ENCODE data around the gene SMAD1.
"Not testable (repeated sequence)": the region's sequence is repeated elsewhere in the genome, so short reads cannot be mapped to it uniquely, and the experiment has no call there.

The SMAD1 gene

DNA sequence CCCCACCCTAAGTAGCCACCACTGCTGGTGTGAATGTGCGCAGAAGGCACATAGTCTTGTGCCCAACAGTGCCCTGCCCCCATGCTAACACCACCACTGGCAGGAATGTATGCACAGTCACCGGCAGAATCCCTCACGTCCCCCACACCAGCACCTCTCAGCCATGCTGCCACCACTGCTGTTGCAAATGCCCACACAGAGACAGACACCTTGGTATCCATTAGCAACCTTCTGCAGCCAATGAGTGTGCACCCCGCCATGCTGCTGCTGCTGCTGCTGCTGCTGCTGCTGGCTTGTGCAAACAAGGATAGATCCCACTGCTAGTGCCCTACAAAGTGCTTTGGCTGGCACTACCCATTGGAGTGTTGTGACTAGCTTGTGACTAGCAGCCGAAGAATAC lies 85.1 kb downstream of the SMAD1 start:
- no peak for DNase-seq

DNA sequence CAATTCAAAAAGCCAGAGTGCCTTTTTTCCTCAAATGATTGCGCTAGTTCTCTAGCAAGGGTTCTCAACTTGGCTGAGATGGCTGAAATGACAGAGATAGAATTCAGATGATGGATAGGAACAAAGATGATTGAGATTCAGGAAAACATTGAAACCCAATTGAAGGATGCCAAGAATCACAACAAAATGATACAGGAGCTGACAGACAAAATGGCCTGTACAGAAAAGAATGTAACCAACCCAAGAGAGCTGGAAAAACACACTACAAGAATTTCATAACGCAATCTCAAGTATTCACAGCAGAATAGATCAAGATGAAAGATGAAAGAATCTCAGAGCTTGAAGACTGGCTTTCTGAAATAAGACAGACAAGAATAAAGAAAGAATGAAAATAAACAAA lies 85.9 kb downstream of the SMAD1 start:
- DNase-seq = no peak

DNA sequence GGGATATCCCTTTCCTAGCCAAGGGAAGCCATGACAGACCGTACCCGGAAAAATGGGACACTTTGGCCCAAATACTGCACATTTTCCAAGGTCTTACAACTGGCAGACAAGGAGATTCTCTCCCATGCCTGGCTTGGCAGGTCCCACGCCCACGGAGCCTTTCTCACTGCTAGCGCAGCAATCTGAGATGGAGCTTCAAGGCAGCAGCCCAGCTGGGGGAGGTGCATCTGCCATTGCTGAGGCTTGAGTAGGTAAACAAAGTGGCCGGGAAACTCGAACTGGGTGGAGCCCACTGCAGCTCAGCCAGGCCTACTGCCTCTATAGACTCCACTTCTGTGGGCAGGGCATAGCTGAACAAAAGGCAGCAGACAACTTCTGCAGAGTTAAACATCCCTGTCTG lies 92.9 kb downstream of the SMAD1 start:
- DNase-seq = not testable (repeated sequence)

DNA sequence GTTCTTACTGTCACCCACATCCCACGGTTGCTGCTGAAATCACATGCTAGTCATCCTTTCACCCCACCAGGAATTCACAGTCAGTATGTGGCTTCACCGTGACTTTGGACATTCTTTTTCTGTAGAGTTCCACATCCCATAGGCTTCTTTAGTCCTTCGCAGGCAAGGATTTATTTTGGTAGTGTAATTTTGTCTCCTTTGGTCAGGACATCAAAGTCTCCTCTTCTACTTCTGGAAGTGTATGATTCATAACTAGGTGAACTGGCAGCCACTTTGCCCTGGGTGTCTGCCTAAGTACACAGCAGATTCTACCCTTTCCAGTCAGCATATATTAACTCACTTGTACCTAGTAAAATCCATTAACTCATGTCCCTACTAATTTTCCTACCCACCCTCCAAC lies 99.3 kb downstream of the SMAD1 start:
- no peak for DNase-seq

DNA sequence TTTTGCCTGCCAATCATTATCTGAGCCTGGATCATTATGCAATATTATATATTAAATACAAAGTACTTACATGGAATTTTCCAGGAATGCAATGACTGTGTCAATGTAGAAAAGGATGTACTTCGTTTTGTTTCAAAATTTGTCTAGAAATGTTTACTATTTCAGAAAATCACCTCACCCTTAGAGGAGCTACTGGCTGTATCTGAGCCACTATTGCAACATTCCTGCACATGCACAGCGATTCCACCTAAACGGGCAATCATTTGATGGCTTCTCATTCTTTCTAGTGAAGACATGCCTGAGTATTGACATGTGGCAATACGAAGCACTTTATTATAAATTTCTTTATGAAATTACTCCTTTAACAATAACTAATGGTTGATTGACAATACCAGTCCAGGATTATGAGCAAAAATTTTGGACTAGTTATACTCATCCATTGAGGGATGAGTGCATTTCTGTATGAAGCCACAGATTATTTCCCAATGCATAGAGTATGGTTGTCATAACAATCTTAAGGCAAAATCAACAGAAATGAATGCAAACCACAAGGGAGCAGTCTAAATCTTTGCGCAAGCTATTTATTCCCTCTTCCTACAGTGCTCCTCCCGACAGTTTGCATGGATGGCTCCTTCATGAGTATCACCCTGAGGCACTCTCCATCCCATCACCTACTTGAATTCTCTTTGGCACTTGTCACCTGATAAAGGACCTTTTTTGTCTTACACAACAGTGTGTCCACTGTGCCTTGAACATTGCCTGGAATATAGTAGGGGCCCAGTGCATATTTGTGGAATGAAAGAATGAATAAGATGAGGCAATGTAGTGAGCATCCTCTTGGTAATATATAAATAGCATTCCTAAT lies 101.8 kb downstream of the SMAD1 start:
- no peak for DNase-seq

DNA sequence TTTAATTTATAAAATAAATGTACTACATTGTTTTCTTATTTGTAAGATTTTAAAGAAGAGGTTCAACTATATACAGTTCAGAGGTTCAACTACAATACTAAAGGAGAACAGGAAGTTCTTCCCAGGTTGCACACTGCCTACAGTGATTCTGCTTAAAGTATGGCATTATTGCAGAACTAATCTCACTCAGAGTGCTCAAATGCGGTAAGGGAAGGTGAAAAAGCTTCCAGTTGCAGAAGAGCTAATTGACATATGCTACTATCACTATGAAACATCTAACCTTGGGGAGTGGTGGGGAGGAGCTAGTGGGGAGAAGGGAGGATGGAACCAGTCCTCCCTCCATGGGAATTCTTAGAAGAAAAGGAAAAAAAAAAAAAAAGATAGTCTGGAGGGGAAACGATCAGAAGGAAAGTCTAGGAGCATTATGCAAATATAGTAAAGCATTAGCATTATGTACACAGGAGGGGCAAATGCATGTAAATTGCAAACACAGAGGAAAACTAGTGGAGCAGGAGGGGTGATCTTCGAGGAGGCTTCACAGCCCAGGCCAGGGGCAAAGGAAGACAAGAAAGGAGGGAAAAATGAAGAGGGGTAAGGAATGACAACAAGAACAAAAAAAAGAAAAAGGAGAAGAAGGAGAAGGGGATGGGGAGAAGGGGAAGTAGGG lies 105.6 kb downstream of the SMAD1 start:
- no peak for DNase-seq

DNA sequence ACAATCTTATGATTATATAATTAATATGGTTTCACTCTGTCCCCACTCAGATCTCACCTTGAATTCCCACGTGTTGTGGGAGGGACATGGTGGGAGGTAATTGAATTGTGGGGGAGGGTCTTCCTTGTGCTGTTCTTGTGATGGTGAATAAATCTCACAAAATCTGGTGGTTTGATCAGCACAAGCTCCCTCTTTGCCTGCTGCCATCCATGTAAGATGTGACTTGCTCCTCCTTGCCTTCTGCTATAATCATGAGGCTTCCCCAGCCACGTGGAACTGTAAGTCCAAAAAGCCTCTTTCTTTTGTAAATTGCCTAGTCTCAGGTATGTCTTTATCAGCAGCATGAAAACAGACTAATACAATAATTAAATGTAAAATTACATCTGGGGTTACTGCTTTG lies 107.7 kb downstream of the SMAD1 start:
- DNase-seq = not testable (repeated sequence)

DNA sequence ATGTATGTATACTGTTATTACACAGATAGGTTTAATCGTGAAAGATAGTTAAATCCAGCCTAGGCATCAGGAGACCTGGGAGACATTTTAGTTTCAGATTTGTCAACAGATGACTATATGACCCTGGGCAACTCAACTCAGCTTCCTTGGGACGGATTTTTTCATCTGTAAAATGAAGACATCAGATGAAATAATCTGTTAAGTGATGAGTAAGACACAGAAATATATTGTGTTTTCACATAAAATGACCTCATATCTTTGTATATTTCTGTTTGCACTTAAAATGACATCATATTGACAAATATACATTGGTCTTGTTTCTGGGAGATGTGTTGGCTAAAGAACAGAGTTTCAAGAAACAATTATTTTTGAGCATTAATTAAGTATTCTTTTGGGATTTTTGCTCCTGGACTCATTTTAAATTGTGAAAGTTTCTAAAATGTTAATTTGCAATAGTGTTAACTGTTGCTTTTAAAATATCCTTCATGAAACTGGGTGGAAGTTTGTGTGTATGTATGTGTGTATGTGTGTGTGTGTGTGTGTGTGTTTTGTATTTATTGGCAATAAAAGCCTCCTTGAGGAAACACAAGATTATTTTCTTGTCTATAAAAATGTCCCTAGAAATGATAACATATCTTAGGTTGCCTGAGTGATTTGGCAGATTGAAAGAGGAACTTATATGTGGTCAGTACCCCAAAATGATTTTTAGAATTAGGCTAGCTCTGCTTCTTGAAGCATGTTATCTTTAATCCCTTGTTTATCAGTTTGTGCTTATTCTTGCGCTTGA lies 108.5 kb downstream of the SMAD1 start:
- no peak for DNase-seq

DNA sequence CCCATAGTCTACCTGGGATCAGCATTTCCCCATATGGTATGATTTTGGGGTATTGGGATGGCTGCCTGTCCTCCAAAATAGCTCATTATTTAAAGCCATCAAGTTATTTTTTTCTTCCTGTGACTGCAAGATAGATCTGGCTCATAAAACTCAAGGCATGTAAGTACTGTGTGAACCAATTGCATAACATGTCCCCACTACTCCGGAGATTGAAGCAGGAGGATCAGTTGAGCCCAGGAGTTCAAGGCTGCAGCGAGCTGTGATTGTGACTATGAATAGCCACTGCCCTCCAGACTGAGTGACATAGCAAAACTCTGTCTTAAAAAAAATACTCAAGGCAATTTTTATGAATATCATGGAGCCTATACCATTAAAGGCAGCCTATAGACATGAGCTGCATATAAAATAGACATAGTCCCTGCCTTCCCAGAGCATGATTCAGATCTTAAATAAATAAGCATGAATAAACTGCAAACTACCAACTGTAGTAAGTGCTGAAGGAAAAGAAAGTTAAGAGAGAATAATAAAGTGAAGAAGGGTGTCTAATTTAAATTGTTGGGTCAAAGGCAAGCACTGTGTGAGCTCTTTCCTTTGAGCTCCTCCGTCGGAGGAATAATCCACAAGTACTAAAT lies 120.6 kb downstream of the SMAD1 start:
- DNase-seq = no peak

DNA sequence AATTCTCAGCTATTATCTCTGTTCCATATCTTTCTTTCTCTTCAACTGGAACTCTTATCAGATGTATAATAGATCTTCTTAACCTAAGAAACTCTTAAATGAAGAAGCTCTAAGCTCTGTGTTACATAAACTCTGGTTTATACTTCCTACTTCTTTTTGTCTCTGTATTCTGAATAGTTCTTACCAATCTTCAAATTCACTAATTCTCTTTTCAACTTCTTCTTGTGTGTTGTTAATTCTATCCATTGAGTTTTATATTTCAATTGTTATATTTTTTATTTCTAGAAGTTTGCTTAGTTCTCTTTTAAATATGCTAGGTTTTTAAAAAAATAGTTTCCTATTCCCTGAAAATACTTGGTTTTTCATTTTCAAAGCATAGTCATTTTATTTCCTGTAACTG lies 124.3 kb downstream of the SMAD1 start:
- no peak for DNase-seq
